Mesenteric fat pad (tissue), 1 donor: ENCODE data around the gene FAM153A. TPM values are rescaled to one million over a fixed set of nuclear protein-coding genes. Genes with fewer than 3 reads are reported as not detected.
"Not testable (repeated sequence)": the region's sequence is repeated elsewhere in the genome, so short reads cannot be mapped to it uniquely, and the experiment has no call there.

ENCODE experiments used
- DNase-seq: peaks from one replicate; pipeline ENCODE4 v3.0.0-alpha.2; 2020; ENCODE audit warnings: low spot score
- total RNA-seq: library from RNA; stranded (reverse); fragmentation: NEBNext Ultra II Directional; extraction: Animal tissue kit (Norgen Biotek cat#: 25700); gene quantifications from one replicate; pipeline ENCODE4 v1.2.1, GENCODE V29; 2021
- donor health status: DM: yes; HTN: yes; CAD: no.

The FAM153A gene
- total RNA-seq, 1 donor from 2014 or later: 1.0 TPM

DNA sequence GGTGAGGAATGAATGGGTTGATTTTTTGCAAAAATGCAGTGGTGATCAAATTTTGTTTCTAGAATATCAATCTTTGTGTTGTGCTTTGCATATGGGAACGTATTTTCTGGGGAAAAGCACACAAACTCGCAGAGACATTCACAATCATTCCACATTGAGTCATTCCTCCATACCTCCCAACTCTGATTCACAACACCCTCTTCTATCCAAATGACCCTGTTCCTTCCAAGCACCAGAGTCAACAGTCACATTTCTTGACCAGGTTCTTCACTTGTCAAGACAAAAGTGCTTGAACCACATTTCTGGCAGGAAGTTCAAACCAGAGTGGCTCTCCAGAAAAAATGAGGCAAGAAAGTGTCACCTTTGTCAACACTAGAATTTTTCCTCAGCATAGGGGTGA, 35.3 kb downstream of the FAM153A start:
- DNase-seq: not testable (repeated sequence)

DNA sequence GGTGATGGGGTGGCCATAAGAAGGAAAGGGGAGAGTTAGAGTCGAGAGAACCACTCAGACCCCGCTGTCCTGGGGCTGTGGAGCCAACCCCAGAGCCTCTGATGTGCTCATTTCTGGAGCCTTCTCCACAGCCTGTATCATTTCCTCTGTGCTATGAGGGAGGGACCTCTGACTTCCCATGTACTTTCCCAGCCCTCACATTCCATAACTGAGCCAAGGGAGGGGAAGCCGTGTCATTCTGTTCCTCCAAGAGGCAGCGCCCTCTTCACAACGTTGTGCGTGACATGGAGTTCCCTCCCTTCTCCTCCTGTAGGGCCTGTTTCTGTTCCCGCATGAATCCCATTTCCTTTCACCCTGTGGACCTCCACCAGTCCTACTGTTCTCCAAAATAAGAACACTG, 57.8 kb downstream of the FAM153A start:
- DNase-seq: not testable (repeated sequence)

DNA sequence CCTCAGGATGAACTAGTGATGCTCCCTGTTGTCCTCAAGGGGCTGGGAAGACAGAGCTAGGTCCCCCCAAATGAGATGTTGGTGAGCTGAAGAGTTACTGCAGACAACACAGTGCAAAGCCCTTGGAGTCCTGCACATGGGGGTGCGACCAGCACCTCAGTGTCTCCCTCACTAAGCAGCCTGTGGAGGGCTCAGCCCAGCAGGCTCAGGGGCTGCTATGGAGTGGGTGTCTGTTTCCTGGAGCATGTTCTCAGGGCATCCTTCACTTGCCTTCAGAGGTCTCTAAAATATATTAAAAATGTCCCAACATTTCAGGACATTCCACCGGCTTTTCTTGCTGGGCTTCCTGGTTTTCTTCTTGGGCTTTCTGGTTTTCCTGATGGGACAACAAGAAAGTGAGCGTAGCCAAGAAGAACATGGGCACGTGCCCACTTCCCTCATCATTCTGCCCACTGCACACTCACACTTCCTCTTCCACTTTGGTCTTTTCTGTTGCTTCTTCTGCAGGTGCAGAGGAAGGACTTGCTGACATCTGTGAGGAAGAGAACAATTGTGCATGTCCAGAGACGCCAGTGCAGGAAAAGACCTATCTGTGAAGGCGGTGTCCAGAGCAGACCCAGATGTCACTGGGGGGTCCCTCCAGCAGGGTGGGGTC, 58.7 kb downstream of the FAM153A start:
- DNase-seq: not testable (repeated sequence)

DNA sequence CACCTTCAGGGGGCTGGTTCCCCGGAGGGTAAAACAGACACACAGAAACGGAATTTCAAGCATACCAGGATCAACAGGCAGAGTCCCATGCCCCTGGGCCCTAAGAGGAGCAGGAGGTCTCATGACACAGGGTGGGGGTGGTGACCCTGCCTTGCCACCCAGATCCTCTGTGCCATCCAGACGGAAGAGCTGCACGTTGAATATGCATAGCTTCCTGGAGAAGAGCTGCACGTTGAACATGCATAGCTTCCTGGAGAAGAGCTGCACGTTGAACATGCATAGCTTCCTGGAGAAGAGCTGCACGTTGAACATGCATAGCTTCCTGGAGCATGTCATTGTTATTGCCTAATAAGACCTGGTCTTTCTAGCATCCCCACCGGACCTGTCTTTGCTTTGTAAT, 59.9 kb downstream of the FAM153A start:
- DNase-seq: not testable (repeated sequence)

DNA sequence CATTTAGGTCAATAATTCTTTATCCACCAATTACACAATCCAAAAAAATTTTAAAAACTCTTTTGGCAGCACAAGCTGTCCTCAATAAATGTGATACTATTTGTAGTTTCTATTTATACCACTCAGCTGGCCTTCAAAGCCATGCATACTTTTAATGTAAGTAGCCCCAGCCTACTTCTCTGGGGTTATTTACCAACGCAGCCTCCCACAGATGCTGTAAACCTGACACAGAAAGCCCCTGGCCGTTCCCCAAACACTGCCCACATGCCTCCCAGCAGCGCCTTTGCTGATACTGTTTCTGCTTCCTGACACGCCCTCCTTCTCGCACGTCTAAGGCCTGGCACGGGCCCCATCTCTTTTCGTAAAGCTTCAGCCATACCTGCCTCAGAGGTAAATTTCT, 62.7 kb downstream of the FAM153A start:
- DNase-seq: not testable (repeated sequence)

DNA sequence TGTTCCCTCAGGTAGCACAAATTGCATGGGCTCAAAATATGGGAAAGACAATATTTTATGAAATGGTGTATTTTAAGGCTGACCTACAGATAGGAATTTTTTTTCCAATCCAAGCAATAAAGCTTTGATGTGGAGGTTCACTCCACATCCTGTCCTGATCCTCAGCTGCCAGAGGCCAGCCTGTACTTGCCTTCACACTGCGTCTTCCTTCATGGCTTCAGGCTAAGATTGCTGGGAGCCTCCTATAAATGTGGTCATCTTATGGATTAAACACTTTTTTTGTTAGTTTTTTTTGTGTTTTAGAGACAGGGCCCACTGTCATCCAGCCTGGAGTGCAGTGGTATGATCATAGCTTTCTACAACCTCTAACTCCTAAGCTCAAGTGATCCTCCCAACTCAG, 67.3 kb downstream of the FAM153A start:
- not testable (repeated sequence) for DNase-seq

DNA sequence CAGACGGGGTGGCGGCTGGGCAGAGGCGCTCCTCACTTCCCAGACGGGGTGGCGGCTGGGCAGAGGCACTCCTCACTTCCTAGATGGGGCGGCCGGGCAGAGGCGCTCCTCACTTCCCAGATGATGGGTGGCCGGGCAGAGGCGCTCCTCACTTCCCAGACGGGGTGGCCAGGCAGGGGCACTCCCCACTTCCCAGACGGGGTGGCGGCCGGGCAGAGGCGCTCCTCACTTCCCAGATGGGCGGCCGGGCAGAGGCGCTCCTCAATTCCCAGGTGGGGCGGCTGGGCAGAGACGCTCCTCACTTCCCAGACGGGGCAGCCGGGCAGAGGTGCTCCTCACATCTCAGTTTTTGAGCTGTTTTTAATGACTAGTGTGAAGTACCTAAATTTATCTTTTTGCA, 86.6 kb downstream of the FAM153A start:
- DNase-seq: not testable (repeated sequence)

DNA sequence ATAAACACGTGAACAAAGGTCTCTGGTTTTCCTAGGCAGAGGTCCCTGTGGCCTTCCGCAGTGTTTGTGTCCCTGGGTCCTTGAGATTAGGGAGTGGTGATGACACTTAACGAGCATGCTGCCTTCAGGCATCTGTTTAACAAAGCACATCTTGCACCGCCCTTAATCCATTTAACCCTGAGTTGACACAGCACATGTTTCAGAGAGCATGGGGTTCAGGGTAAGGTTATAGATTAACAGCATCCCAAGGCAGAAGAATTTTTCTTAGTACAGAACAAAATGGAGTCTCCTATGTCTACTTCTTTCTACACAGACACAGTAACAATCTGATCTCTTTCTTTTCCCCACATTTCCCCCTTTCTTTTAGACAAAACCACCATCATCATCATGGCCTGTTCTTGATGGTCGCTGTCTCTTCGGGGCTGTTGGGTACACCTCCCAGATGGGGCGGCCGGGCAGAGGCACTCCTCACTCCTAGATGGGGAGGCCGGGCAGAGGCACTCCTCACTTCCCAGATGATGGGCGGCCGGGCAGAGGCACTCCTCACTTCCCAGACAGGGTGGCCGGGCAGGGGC, 87.3 kb downstream of the FAM153A start:
- not testable (repeated sequence) for DNase-seq

DNA sequence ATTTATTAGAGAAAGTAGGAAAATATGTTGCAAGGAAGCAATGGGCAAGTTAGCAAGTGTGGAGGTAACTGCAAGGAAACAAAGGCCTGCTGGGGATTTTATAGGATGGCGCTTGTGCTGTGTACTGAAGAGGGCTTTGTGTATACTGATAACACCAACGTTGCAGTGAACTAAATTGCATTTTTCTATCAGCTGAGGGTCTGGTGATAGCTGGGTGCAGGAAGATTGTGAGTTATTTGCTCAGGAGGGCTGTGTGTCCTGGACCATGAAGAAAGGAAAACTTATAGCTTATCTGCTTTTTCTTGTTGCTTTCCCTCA, 88.2 kb downstream of the FAM153A start:
- not testable (repeated sequence) for DNase-seq

DNA sequence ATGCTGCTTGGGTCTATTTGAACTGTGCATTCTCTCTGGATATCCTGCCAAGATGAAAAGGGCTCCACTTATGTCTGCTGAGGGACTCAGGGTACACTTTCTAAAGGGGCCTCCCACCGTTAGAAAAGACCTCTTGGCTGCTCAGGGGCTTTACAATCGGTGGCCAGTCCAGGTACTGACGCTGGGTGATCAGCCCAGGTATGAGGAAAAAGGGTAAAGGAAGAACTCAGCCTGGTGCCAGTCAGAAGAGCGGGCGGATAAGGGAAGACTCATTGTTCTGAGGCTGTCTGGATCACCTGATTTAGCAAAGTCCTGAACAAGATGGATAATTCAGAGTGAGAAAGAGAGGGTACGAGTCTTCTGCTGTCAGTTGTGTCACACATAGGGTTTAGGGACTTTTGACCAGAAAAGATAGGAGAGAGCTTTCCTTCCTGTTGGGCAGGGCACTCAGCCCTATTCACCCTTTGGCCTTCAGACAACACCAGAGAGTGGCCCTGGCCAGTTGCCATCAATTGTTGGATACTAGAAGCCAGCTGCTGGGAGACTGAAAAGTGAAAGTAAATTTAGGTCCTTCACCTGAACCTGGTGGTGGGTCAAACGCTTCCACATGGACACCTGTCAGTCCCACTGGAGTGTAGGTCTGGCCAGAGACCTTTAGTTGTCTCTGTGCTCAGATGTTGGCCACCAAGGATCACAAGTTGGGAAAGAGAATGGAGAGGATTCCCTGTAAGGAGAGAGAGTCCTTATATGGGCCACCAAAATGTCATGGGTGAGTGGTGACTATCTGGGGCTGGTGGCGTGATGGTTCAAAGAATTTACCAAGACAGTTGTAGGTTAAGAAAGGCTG, 88.8 kb downstream of the FAM153A start:
- not testable (repeated sequence) for DNase-seq

DNA sequence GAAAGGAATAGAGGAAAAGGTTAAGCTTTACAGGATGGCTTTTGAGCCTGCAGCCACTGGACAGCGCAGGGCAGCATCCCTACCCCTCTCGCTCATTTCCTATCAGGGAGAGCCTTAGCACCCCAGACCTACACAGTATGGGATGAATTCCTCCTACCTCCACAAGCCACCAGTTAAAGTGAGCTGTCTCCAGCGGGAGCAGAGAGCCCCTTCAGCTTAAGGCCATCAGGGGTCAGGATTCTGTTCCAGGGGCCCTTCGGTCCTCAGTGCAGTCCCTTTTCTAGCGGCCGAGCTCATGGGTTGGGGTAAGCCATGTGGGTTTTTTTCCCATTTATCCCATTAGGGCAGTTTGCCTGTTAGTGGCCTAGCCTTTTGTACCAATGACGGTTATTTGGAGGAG, 89.7 kb downstream of the FAM153A start:
- not testable (repeated sequence) for DNase-seq

DNA sequence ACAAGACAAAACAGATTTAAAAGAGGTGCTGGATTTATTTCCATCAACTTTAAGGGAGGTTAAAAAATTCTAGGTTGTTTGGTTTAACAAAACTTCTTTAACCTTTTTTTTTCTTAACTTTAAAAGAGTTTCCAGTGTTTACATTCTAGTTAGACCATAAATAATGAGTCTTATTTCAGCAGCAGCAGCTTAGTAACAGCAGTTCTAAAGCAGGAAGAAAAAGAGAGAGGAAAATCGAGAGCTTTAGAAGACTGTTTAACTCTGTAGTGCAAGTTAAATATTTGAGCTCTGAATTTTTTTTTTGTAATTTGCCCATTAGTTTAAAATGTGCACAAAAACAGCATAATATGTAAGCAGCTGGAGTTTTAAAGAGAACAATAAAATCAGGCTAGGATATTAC, 90.2 kb downstream of the FAM153A start:
- DNase-seq: not testable (repeated sequence)

DNA sequence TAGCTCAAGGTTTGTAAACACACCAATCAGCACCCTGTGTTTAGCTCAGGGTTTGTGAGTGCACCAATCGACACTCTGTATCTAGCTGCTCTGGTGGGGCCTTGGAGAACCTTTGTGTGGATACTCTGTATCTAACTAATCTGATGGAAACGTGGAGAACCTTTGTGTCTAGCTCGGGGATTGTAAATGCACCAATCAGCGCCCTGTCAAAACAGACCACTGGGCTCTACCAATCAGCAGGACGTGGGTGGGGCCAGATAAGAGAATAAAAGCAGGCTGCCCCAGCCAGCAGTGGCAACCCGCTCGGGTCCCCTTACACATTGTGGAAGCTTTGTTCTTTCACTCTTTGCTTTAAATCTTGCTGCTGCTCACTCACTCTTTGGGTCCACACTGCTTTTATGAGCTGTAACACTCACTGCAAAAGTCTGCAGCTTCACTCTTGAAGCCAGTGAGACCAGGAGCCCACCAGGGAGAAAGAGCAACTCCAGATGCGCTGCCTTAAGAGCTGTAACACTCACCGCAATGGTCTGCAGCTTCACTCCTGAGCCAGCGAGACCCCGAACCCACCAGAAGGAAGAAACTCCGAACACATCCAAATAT, 93.6 kb downstream of the FAM153A start:
- DNase-seq: not testable (repeated sequence)

DNA sequence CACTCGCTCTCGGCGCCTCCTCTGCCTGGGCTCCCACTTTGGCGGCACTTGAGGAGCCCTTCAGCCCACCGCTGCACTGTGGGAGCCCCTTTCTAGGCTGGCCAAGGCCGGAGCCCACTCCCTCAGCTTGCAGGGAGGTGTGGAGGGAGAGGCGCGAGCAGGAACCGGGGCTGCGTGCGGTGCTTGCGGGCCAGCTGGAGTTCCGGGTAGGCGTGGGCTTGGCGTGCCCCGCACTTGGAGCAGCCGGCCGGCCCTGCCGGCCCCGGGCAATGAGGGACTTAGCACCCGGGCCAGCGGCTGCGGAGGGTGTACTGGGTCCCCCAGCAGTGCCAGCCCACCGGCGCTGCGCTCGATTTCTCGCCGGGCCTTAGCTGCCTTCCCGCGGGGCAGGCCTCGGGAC, 94.6 kb downstream of the FAM153A start:
- not testable (repeated sequence) for DNase-seq

DNA sequence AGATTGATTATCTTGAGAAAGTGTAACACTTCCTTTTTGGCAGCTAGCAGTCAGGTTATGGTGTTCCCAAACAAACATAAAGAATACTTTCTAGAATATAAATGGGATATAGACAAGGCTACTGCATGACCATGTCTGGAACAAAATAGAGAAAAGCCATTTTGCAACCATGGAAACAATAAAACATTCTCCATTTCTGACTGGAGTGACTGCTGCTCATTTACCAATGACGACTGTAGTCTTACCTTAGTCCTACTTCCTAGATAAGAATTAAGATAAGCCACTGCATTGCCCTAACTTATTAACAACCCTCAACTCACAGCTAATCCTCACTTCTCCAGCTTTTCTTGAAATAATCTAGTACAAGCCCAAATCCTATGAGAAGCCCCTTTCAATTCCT, 100.8 kb downstream of the FAM153A start:
- DNase-seq: not testable (repeated sequence)

Other genes starting within 250 kb of the FAM153A start
- gene FAM193B, start 228.3 kb downstream of the FAM153A start, total RNA-seq: 63.1 TPM
- gene TMED9, start 190.7 kb downstream of the FAM153A start, total RNA-seq: 168 TPM
- gene B4GALT7, start 182.8 kb downstream of the FAM153A start, total RNA-seq: 28.8 TPM
- gene PROP1, start 213.3 kb upstream of the FAM153A start, total RNA-seq: not detected